Testis (tissue), 3 donors: ENCODE measurements around the gene SOBP. TPM values are rescaled to one million over a fixed set of nuclear protein-coding genes. Genes with fewer than 3 reads are reported as not detected.

Experiments
- DNase-seq: peaks from one replicate; pipeline ENCODE4 v3.0.0-alpha.2; 2019
- H3K27ac ChIP-seq, 2 donors: fragments of 200-600 bp; sonication (generic); one replicate each; pipeline ENCODE4 v1.5.1; 2019
- H3K27me3 ChIP-seq: fragments of 200-600 bp; sonication (generic); one replicate; pipeline ENCODE4 v1.5.1; 2019
- H3K36me3 ChIP-seq: fragments of 200-600 bp; sonication (generic); one replicate; pipeline ENCODE4 v1.5.1; 2017; ENCODE audit warnings: low read depth; ENCODE audit errors: missing control alignments
- H3K4me1 ChIP-seq: fragments of 200-600 bp; sonication (generic); one replicate; pipeline ENCODE4 v1.5.1; 2019
- H3K4me3 ChIP-seq, 2 donors: fragments of 200-600 bp; sonication (generic); one replicate each; pipeline ENCODE4 v1.5.1; 2017 to 2019
- H3K9me3 ChIP-seq: fragments of 200-600 bp; sonication (generic); one replicate; pipeline ENCODE4 v1.5.1; 2017
- CTCF ChIP-seq, 3 experiments: fragments of 450-650 bp in 2 of 3; fragments of 200-600 bp in 1 of 3; sonication (generic) in 1 of 3; IDR thresholded peaks; one replicate each; pipeline ENCODE4 v1.5.1; 2016 to 2019; ENCODE audit warnings: antibody characterized with exemption in 3 of 3, mild to moderate bottlenecking in 2 of 3, moderate library complexity in 1 of 3
- POLR2A ChIP-seq: fragments of 450-650 bp; IDR thresholded peaks from one replicate; pipeline ENCODE4 v1.6.1; 2017; ENCODE audit warnings: antibody characterized with exemption, mild to moderate bottlenecking, moderate library complexity
- WGBS, 2 donors: methylation state at CpG; one replicate each; pipeline ENCODE4 v1.1.5; 2018; 5-methylcytosine and 5-hydroxymethylcytosine counted together
- intact Hi-C: fragments of 100-400 bp; cut with DNase I; formaldehyde crosslinking; loops from one replicate; pipeline ENCODE4 v1.15.1; 2023; ENCODE audit warnings: low total_unique reads
- polyA plus RNA-seq: library from polyadenylated mRNA; stranded (reverse); fragments of 350-450 nt; fragmentation: Illumina TruSeq; extraction: RNeasy Lipid Tissue Mini Kit (QIAGEN cat#74804); gene quantifications from one replicate; pipeline ENCODE4 v1.2.3, GENCODE V29; 2014; ENCODE audit warnings: low read depth, low replicate concordance; ENCODE audit not compliant: insufficient read depth
- total RNA-seq, 2 donors: library from RNA; depleted of rRNA; stranded (reverse); fragments of >200 nt; gene quantifications; one replicate each; pipeline ENCODE4 v1.2.3, GENCODE V29; 2016

Gene SOBP
- total and polyA plus RNA-seq, 3 donors from 2014 or later = 13.9 to 27.2 (median 17.2) TPM

- TF ChIP-seq POLR2A (no peak), CTCF (IDR thresholded peaks at IDR 0.05) (no peak)
- intact Hi-C loops = no loop called here
Observed at GRCh38 chr6:107564589-107564951, 74.7 kb downstream of the SOBP start.

GRCh38 chr6:107565165-107565723, 75.3 kb downstream of the SOBP start:
- no peak for TF ChIP-seq CTCF (IDR thresholded peaks at IDR 0.05)
- TF ChIP-seq POLR2A = no peak
- H3K27me3 ChIP-seq = no peaks in the 10 kb centered on the region
- intact Hi-C loops = no loop called here
- H3K9me3 ChIP-seq = no peaks in the 10 kb centered on the region
- no peaks in the 10 kb centered on the region for H3K4me1 ChIP-seq
- H3K4me3 ChIP-seq = no peak overlapping the region
- no peaks in the 10 kb centered on the region for H3K36me3 ChIP-seq
- WGBS, 2 donors = 80 to 90% methylated on average over 7 of the region's 7 CpGs
- DNase-seq = no peak
- no peak overlapping the region for H3K27ac ChIP-seq

More at GRCh38 chr6:107564589-107564951, 74.7 kb downstream of the SOBP start:
- Histone ChIP-seq H3K27ac (no peak overlapping the region), H3K4me3 (no peak overlapping the region), H3K36me3 (no peaks in the 10 kb centered on the region), H3K27me3 (no peaks in the 10 kb centered on the region), H3K9me3 (no peaks in the 10 kb centered on the region), H3K4me1 (no peaks in the 10 kb centered on the region)
- no peak for DNase-seq
- 55 to 65% methylated on average over 4 of the region's 4 CpGs for WGBS, 2 donors

- no peak for DNase-seq
- H3K27me3 ChIP-seq = no peaks in the 10 kb centered on the region
- TF ChIP-seq CTCF (IDR thresholded peaks at IDR 0.05) (no peak), POLR2A (no peak)
- H3K36me3 ChIP-seq = no peaks in the 10 kb centered on the region
- WGBS, 2 donors = 61 to 65% methylated on average over 1 of the region's 1 CpG
- H3K9me3 ChIP-seq = no peaks in the 10 kb centered on the region
- intact Hi-C loops = no loop called here
- H3K27ac ChIP-seq = no peak overlapping the region
- no peaks in the 10 kb centered on the region for H3K4me1 ChIP-seq
- no peak overlapping the region for H3K4me3 ChIP-seq
Observed at GRCh38 chr6:107567643-107568042, 77.7 kb downstream of the SOBP start.

DNA sequence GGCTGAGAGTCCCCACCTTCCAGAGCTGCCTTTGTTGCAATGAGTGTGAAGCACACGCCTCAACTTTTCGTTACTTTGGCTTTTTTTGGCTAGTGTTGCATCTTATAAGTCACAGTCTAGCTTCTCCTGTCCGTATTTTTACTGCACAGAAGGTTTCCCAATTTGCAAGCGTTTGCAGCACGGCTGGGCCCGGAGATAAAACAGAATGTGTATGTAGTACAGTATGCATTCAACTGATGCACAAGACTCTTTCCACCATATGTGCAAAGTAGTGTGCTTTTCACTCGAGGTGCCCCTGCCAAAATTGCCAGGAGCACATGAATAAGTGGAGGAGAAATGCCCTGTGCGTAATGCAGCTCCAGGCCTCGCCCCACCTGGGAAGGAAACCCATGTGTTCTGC, 79.6 kb downstream of the SOBP start:
- intact Hi-C loops = no loop called here
- no peaks in the 10 kb centered on the region for H3K9me3 ChIP-seq
- WGBS, 2 donors = 92 to 93% methylated on average over 9 of the region's 9 CpGs
- no peaks in the 10 kb centered on the region for H3K27me3 ChIP-seq
- no peak for TF ChIP-seq CTCF (IDR thresholded peaks at IDR 0.05)
- no peak for TF ChIP-seq POLR2A
- no peak for DNase-seq
- no peaks in the 10 kb centered on the region for H3K36me3 ChIP-seq
- H3K27ac ChIP-seq = no peak overlapping the region
- H3K4me1 ChIP-seq = no peaks in the 10 kb centered on the region
- no peak overlapping the region for H3K4me3 ChIP-seq

- Histone ChIP-seq H3K9me3 (no peaks in the 10 kb centered on the region), H3K36me3 (no peaks in the 10 kb centered on the region), H3K4me1 (no peaks in the 10 kb centered on the region), H3K27me3 (no peaks in the 10 kb centered on the region), H3K4me3 (no peak overlapping the region), H3K27ac (no peak overlapping the region)
- intact Hi-C loops = no loop called here
- WGBS, 2 donors = 86 to 93% methylated on average over 9 of the region's 9 CpGs
- TF ChIP-seq CTCF (IDR thresholded peaks at IDR 0.05) (no peak), POLR2A (no peak)
- no peak for DNase-seq
Observed at GRCh38 chr6:107571354-107571753, 81.4 kb downstream of the SOBP start.
